GM03348 (cell line): ENCODE results near the gene SLC44A2.

ENCODE experiments used
- DNase-seq: peaks from one replicate; pipeline ENCODE4 v3.0.0; 2012; ENCODE audit warnings: low spot score

The SLC44A2 gene

DNA sequence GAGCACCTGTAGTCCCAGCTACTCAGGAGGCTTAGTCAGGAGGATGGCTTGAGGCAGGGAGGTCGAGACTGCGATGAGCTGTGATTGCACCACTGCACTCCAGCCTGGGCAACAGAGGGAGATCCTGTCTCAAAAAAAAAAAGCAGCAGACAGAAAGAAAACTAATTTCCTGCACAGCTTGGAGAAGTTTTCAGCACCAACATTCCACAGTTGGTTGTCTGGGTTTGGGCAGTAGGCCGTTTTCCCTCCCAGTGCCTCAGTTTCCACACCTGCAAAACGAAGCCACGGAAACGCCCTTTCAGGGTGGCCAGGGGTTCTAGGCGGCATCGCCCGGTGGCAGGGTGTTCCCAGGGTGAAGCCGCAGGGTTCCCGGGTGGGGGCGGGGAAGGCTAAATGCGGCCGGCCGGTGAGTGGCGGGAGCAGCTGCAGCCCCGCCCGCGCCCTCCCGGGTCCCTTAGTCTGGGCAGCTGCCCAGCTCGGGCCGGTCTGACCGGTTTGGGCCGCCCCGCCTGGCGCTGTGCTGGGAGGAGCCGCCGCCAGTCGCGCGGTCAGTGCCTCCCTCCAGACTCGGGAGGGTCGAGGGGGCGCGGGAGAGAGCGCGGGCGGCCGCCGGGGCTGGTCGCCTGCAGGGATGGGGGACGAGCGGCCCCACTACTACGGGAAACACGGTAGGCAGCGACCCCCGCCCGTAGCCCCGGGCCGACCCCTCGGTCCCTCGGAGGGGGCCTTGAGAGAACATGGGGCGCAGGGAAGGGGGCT, at the start of gene SLC44A2:
Gene SLC44A2 (plus strand): TSS at position 551 of the 759 bp plus-strand sequence. CDS start 81 bp downstream, at position 632.
- peak; percentile 95 for DNase-seq

DNA sequence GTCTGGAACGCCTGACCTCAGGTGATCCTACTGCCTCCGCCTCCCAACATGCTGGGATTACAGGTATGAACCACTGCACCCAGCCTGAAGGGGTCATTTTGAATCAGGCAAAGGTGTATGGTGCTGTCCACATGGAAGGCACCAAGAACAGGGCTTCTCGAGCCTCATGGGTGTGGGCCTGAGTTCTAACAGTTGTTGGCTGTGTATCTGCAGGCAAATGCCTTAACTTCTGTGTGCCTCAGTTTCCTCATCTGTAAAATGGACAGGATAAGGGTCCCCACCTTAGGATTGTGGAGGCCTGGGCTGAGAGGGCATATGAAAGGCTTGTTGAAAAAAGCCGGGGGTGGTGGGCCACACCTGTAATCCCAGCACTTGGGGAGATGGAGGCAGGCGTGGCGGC, 47.4 kb upstream of the SLC44A2 start:
- no peak for DNase-seq

DNA sequence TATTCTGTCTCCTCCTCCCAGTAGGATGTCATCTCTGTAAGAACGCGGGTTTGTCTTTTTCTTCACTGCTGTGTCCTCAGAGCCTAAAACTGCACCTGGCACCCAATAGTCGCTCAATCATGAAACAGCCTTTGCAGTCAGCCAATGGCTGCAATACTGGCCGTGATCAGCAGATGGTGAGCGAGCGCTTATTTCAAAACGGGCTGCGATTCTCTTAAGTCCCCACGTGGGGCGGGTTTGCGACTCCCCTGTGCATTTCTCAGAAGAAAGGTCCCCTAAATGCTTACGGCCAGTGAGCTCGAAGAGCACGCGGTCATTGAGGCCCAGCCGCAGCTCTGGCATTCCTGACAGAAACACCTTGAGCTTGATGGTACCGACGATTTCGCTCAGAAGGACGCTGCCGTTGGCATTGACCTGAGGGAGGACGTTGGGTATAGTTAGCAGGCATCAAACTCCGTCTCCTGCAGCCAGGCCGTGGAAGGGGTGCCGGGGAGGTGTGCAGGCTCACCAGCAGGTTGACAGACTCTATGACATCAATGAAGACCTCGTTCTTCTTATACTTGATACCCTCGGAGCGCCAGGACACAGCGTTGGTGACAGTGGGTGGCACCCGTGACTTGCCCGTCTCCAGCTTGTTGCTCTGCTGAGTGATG, 44.2 kb upstream of the SLC44A2 start:
- peak; percentile 87 for DNase-seq

DNA sequence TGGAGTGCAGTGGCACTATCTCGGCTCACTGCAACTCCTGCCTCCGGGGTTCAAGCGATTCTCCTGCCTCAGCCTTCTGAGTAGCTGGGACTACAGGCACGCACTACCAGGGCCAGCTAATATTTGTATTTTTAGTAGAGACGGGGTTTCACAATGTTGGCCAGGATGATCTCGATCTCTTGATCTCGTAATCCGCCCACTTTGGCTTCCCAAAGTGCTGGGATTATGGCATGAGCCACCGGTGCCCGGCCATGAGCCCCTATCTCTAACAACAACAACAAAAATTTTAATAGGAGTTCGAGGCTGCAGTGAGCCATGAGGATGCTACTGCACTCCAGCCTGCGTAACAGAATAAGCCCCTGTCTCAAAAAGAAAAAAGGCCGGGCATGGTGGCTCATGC, 43.3 kb upstream of the SLC44A2 start:
- DNase-seq = no peak

DNA sequence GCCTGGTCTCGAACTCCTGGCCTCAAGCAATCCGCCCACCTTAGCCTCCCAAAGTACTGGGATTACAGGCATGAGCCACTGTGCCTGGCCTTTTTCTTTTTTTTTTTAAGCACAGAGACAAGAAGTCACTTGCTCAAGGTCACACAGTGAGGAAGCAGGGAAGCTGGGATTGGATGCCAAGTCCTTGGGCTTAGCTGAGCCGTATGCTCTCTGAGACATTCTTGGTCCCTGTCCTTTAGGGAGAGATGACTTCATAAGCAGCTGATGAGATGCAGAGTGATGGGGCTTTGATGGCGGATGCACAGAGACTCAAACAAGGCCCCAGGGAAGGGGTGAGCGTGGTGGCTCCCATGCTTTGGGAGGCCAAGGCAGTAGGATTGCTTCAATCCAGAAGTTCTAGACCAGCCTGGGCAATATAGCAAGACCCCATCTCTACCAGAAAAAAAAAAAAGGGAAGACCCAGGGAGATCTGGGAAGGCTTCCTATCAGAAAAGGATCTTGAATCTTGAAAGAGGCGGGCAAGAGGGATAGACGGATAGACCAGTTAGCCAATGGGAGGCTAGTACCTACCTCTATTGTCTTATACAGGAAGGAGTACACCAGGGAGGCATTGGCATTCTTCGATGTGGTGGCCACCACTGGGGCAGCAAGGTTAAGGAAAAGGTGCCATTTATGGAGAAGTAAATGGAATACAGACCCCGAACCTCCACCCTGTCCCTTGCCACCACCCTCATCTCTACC, 42.1 kb upstream of the SLC44A2 start:
- no peak for DNase-seq

DNA sequence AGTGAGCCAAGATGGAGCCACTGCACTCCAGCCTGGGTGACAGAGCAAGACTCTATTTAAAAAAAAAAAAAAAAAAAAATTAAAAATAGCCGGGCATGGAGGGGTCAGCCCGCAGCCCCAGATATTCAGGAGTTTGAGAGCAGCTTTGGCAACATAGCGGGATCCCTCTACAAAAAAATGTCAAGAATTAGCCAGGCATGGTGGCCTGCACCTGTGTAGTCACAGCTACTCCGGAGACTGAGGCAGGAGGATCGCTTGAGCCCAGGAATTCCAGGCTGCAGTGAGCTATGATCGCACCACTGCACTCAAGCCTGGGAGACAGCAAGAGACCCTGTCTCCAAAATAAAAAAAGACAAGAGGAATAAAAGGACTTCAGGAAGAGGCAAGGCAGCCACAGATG, 39.0 kb upstream of the SLC44A2 start:
- no peak for DNase-seq

DNA sequence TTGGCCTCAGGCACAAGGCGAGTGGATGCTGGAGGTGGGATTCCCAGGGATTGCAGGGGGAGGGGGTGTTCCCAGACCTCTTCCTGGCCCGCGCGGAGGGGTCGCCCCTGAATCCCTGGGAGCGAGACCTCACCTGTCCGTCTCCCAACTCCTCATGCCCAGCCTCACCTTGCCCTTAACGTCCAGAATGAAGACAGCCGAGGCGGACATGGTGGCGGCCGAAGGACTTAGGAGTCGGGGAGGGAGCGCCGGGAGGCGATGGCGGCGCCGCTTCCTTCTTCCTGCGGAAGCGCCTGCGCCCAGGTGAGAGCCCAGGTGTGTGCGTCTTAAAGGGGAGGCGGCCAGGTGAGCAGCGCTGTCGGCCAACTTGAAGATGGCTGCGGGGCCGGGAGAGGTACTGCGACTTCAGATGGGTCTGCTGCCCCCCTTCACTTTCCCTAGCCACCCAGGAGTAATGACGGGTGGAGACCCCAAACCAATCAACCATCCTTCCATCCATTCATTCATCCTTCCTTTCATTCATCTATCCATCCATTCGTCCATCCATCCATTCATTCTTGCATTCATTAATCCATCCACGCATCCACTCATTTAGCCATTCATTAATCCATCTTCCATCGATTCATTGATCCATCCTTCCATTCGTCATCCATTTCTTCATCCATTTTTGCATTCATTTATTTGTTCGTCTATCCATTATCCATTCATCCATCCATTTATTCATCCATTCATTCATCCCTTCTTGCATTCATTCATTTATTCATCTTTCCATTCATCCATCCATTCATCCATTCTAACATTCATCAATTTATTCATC, 38.1 kb upstream of the SLC44A2 start, which contains the start of gene AP1M2:
Gene AP1M2 (minus strand): TSS at position 291 of the 817 bp plus-strand sequence. CDS start 81 bp downstream, at position 210.
- no peak for DNase-seq

DNA sequence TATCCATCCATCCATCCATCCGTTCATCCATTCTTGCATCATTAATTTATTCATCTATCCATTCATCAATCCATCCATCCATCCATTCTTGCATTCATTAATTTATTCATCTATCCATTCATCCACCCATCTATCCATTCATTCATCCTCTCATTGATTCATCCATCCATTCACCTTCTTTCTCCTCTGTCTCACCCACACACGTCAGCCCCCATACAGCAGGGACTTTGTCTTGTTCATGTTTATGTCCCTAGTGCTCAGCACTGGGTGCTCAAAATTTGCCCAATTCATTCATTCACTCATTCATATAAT, 37.6 kb upstream of the SLC44A2 start:
- DNase-seq = no peak

DNA sequence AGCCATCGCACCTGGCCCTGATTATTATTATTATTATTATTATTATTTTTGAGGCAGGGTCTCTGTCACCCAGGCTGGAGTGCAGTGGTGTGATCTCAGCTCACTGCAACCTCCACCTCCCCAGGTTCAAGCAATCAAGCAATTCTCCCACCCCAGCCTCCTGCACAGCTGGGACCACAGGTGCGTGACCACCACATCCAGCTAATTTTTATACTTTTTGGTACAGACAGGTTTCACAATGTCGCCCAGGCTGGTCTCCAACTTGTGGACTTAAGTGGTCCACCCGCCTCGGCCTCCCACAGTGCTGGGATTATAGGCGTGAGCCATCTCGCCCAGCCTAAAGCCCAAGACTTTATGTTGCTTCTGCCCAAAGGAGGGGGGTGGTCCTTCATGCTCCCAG, 32.2 kb upstream of the SLC44A2 start:
- no peak for DNase-seq

DNA sequence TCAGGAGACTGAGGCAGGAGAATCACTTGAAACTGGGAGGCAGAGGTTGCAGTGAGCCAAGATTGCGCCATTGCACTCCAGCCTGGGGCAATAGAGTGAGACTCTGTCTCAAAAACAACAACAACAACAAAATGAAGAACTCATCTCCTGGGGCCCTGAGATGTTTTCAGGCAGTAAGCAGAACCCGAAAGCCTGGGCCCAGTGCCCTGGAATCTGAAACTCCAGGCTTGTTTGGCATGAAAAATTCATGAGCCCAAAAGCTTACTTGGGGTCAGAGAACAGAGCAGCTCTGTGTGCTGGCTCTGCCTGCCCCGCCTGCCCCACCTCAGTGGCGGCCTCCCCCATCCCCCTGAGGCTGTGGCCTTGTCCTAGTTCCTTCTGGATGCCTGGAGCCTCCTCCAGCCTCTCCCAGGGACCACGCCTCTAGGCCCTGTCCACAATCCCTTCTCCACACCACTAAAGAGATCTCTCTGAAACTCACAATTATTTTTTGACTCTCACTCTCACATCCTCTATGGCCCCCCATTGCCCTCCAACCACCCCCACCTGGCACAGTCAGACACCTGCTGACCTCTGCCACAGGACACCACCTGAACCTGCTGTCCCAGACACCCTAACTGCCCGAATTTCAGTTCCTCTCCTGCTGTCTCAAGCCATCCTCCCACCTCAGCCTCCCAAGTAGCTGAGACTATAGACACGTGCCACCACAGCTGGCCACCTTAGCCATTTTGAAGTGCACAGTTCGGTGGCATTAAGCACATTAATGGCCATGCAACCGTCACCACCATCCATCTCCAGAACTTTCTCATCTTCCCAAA, 31.3 kb upstream of the SLC44A2 start:
- peak; percentile 43 for DNase-seq

DNA sequence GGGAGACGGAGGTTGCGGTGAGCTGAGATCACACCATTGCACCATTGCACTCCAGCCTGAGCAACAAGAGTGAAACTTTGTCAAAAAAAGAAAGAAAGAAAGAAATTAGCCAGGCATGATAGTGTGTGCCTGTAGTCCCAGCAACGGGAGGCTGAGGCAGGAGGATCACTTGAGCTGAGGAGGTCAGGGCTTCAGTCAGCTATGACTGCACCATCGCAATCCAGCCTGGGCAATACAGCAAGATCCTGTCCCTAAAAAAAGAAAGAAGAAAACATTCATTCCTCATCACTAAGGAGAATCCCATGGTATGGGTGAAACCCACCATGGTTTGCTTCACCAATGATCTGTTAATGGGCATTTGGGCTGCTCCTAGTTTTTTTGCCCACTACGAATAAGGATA, 25.2 kb upstream of the SLC44A2 start:
- no peak for DNase-seq

DNA sequence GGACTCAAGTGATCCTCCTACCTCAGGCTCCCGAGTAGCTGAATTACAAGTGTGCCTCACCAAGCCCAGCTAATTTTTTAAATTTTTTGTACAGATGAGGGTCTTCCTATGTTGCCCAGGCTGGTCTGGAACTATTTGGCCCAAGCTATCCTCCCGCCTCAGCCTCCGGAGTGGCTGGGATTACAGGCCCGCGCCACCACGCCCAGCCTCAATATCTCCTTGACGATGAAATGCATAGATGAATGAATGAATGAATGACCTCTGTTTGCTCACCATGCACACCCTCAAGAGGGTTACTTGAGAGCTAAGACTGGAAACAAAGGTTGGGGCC, 23.4 kb upstream of the SLC44A2 start:
- DNase-seq = no peak

DNA sequence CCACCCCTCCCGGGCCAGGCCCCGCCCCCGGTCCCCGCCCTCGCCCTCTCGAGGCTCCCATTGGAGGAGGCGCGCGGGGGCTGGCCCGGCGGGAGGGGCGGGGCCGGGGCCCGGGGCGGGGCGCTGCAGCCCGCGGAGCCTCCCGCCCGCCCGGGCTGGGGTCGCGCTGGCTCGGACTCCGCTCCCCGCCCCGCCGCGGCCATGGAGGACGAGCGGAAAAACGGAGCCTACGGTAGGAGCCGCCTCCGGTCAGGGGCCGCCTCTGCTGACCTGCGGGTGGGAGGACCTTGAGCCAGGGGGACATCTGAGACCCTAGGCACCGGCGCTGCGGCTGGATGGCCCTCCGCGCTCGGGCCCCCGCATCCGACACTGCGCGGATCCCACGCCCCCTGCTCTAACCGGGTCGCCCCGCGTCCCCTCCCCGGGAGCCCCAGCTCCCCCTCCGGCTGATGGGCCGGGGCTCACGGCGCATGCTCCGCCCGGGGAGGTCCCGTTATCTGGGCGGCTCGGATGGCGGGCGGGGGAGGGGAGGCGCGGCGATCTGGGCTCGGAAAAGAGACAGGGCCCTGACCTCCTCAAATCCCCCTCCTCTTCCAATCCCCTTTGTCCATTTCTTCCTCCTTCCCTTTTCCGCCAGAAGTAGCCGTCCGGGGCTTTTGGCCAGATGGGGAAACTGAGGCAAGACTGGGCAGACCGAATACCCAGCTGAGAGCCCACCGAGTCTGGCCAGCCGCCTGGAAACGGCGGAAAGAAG, 22.8 kb upstream of the SLC44A2 start:
- peak; percentile 99 for DNase-seq

DNA sequence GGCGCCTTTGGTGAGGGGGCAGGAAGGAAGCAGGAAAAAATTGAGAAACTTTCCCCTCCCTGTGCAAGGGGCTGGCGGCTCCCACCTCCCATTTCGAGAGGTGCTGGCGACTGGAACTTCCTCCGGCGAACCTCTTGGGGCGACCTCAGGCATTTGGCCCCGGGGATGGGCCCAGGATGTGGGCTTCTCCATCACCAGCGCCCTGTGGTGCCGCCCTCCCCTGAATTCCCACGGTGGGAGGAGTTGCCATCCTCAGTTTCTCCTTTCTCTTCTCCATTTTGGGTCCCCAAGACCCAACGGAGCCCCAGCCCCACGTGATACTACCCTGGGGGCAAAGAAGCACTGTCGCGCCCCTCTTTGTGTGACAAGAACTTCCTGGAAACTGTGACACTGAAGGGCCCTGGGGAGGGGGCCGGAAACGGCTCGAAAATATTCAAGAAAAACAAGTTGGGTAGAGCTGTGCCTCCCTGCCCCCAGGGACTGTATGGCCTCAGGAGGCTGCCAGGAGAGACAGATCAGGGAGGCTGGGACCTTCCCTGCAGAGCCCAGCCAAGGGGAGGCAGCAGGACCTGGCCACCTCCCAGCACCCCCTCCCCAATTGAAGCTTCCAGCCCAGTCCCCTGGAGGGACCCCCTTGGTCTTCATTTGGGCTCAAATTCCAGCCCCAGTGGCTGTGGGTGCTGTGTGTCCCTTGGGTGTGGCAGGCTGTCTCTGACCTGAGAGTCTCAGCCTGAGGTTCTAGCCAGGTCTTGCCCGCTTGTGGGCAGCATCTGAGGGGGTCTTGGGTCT, 22.1 kb upstream of the SLC44A2 start:
- peak; percentile 69 for DNase-seq

DNA sequence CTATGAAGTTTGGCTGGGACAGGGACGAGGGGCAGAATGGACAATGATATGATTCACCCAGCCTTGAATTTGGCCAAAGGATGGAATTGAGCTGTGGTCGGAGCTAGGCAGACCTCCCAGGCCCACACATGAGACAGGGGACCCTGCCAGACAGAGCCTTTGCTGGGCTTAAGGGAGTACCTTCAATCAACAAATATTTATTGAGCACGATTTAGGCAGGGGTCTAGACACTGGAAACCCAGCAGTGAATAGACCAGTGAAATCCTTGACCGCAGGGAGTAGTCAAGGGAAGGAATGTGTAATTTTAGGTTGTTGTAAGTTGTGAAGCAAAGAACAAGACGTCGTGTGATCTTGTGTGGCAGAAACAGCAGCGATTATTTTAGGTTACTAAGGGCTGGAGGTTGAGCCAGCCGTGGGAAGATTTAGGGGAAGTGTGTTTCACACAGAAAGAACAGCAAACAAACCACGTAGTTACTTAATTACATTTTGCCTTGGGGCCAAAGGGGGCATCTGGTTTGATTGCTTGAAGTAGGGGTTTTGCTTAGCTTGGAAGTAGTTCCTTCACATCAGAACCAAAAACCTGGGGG, 21.4 kb upstream of the SLC44A2 start:
- no peak for DNase-seq

DNA sequence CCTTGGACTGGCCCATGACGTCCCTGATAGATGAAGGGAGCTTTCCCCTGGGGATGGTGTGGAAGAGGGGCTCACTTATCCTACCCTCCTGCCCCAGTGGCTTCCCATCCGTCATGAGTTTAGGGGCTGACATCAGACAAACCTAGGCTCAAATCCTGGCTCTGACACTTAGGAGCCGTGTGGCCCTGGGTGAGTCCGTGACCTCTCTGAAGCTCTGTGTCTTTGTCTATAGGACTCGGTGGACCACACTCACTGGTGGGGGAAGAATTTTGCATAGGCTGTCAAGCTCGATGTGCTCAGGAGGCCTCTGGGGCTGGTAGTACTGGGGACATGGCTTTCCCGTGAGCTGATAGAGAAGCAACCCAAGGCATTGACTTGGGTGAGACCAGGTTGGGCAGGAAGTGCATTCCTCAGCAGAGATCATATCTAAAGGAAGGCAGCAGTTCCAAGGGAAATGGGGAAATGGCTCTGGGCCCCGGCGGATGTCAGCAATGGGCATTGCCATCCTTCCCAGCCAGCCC, 20.8 kb upstream of the SLC44A2 start:
- no peak for DNase-seq

DNA sequence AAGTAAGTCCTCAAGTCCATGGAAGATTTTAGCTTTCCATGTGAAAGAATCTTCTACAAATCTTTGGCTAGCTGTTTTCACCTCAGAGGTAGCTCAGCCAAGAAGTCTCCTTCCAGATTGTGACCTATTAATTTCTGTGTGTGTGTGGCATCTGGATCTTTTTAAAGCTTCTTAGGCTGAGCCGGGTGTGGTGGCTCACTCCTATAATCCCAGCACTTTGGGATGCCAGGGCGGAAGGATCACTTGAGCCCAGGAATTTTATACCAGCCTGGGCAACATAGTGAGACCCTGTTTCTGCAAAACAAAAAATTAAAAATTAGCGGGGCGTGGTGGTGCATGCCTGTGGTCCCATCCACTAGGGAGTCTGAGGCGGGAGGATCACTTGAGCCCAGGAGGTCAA, 13.4 kb upstream of the SLC44A2 start:
- DNase-seq = no peak

DNA sequence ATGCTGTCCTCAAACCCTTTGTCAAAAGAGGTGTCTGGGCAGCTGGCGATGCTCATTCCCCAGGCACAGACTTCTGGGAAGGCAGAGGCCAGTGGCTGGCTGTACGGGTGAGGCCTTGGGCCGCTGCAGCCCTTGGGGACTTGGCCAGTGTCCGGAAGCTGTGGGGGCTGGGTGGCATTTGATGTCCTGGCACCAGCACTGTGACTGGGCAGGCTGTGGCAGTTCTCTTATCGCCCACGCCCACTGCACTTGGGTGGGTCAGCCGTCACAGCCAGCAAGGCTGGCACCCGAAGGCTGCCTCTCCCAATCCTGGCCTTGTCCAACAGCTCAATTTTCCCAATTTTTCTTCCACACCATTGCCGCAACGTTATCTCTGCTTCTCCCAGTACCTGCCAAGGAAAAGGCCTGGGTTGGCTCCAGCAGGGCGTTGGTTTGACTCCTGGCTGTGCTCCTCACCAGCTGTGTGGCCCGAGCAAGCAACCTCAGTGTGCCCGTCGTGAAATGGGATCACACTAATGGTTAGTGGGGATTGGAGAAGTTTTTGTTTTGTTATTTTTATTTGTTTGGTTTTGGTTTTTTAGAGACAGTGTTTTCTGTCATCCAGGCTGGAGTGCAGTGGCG, 12.7 kb upstream of the SLC44A2 start:
- DNase-seq = peak; percentile 42
